ENCODE results near the gene TOLLIP. TPM values are rescaled to one million over a fixed set of nuclear protein-coding genes. Genes with fewer than 3 reads are reported as not detected.
A peak's percentile ranks its signal among the peaks of the same experiment; 100 is the strongest.

The TOLLIP gene
- total RNA-seq, 1 donor from 2014 or later, result 18.8 TPM

DNA sequence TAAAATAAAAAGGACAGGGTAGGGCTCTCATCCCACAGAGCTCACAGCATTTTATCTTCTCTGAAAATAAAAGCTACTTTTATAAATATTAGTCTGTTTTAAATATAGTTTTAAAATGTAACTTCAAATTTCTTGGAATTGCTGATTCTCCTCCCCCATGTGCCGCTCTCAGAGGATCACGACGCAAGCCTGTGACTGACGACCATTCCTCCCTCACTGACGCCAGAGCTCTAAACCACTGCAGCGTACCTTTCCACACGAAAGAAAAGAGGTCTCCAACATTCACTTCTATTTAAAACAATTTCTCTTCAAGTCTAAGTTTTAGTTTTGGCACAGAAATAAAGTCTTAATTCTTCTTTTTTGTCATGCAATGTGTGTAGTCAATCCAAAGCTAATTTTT is 9.3 kb downstream of the TOLLIP start:
- no peak for DNase-seq (ENCODE audit: low spot score in 2 of 2)
- no peak for FAIRE-seq

GRCh38 chr11:1299621-1300020 is 9.8 kb downstream of the TOLLIP start:
- DNase-seq (ENCODE audit: low spot score in 2 of 2) (no peak), FAIRE-seq (no peak)

GRCh38 chr11:1298695-1299492 is 10.5 kb downstream of the TOLLIP start:
- DNase-seq (ENCODE audit: low spot score in 2 of 2) (peak in 1 of 2 donors; percentile 61), FAIRE-seq (no peak)

DNA sequence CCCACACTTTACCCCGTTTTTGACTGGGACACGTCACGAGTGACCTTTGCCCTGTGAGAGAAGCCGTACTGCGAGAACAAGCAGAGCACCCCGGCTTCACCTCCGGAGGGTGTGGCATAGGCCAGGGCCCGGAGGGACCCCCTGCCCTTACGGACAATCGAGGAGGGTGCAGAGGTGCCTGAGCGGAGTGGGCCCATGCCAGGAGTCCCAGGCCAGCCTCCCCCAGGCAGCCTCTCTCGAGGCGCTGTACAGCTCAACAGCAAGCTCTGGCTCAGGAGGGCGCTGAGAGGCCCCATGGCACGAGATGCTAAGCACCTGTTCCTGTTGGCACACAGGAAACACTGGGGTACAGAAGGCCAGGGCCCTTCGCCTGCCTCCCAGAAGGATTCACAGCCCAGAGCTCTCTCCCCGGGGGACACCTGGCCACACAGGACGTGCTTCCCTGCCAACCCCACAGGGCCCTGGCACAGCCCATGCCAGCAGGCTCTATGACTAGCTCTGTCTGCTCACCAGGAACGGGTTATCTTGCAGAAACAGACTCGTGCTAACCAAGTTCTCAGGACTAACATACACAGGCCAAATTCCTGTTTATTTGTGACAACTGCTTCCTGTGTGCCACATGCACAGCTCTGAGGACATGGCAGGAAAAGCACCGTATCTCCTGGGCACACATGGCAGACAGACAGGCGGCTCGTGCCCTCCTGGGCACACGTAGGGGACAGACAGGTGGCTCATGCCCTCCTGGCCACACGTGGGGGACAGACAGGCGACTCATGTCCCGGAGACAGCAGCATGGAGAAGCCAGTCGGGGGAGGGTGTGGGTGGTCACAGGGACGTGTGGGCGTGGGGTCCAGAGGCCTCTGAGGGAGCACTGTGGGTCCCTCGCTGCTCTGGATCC is 11.6 kb downstream of the TOLLIP start:
- FAIRE-seq (no peak), DNase-seq (ENCODE audit: low spot score in 2 of 2) (no peak)

DNA sequence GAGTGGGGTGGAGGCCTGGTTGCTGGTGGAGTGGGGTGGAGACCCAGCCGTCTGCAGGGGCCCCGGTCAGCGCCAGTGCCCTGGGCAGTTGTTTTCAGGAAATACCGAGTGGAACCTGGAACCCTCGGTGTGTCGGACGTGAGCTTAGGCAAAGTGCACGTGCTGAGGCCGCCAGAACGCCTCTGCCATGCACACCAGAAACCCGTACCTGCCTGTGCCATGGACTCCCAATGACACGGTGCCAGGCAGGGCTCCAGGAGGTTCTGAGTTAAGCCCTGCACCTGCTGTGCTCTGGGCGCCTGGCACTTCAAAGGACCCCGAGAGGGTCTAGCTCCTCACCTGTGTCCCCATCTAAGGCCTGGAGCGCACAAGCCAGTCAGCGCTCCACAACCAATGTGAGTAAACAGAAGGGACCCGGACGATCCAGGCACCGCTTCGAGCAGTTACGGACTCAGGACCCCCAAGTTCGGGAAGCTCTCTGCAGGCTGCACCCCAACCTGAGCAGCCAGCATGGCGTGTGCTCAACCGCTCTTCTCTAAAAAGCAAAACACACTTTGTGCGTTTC is 12.3 kb downstream of the TOLLIP start:
- FAIRE-seq, result no peak
- DNase-seq (ENCODE audit: low spot score in 2 of 2), result no peak

- no peak for DNase-seq (ENCODE audit: low spot score in 2 of 2)
- FAIRE-seq, result no peak
Observed at GRCh38 chr11:1296287-1296686, 13.1 kb downstream of the TOLLIP start.

GRCh38 chr11:1295591-1295990 is 13.8 kb downstream of the TOLLIP start:
- no peak for DNase-seq (ENCODE audit: low spot score in 2 of 2)
- FAIRE-seq, result no peak

DNA sequence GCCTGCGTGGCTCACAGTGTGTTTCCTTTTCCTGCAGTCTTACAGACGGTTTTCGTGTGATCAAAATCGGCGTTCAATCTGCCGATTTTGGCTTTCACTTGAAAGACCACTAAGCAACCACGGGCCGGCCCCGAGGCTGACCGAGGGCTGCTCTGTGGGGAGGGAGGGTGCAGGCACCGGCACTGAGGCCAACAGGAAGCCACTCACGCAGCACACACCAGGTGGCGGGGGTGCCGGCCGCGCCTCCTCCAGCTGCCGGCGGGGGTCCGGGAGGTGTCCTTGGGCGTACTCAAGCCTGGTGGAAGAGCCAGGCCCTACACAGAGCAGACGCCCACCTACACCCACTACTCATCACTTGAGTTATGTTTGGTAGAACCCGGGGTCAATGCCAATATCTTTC is 14.3 kb downstream of the TOLLIP start:
- DNase-seq (ENCODE audit: low spot score in 2 of 2) (no peak), FAIRE-seq (no peak)

- no peak for DNase-seq (ENCODE audit: low spot score in 2 of 2)
- FAIRE-seq, result no peak
Observed at GRCh38 chr11:1293619-1294015, 15.8 kb downstream of the TOLLIP start.

DNA sequence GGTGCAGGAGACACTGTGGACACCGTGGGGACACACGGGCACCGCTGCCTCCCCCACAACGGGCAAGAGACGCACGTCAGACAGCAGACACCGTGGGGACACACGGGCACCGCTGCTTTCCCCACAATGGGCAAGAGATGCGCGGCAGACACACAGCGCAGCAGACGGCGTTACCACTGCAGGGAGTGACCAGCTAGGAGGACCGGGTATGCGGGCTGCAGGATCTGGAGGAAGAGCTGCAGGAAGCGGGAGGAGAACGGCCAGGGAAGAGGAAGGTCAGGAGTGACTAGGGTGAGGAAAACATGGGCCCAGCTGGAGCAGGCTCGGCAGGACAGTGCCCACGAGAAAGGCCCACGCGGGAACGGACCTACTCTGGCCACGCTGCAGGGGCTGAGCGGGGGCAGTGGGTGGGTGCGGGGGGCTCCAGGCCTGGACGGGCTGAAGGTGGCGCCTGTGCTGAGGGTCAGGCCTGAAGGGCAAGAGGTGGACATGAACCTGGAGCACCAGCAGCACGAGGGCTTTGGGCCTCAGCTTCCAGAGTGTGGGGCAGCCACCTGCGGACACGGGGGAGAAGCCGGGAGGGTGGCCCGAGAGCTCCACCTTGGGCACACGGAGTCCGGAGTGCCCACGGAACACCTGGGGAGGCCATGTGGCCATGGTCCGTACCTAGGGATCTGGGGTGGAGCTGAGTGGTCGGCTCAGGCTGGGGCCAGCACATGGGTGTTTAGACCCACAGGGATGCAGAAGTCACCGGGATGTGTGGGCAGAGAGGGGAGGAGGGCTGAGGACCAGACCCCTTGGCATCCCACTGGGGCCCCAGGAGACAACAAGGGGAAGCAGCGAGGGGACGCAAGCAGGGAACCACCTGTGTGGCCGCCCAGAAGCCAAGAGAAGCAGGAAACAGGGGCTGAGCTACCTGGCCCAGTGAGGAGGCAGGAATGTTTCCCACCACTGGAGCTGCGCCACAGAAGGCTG is 16.5 kb downstream of the TOLLIP start:
- FAIRE-seq (no peak), DNase-seq (ENCODE audit: low spot score in 2 of 2) (no peak)

DNA sequence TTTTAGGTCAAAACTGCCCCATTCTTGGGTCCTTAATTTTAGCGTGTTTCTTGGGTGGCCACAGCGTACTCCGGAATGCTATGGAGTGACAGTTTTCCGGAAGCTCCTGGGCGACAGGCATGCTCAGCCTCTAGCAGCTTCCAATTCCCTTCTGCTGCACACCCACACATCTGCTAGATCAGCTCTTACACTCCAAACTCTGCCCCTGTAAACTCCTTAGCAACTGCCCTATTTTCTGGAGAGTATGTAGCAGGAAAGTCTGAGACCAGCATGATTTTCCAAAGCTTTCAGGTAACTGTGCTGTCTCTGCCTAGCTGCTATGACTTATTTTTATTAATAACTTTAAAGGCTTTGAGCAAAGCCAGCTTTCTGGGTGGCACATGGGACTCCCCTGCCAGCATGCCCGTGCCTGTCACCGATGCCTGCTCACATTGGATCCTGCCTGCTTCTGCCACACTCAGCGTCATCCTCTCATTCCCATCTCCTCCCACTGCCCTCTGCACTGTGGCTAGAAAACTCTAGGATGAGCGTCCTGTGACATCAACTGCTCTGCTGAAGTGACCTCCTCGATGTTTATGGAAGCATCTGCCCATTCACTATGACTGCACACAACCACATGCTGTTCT is 17.3 kb downstream of the TOLLIP start:
- no peak for DNase-seq (ENCODE audit: low spot score in 2 of 2)
- no peak for FAIRE-seq

DNA sequence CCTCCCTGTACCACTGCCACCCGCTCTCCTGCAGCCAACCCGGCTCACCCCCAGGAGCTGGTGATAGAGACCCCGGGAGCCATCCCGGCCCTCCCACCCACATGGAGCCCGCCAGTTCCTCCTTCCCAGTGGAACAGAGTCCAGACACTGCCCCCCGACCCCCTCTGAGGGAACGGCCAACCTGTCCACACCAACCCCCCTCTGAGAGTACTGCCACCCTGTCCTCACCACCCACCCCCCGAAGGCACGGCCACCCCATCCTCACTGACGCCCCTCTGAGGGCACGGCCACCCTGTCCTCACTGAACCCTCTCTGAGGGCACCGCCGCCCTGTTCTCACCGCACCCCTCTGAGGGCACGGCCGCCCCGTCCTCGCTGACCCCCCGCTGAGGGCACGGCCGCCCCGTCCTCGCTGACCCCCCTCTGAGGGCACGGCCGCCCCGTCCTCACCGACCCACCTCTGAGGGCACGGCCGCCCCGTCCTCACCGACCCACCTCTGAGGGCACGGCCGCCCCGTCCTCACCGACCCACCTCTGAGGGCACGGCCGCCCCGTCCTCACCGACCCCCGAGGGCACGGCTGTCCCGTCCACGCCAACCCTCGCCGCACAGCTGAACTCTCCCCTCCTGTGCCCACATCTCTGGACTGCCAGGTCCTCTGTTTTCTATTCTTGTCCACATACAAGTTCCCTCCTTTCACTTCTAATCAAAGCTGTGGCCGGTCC is 18.0 kb downstream of the TOLLIP start:
- DNase-seq (ENCODE audit: low spot score in 2 of 2), result no peak
- FAIRE-seq, result no peak

GRCh38 chr11:1290052-1291040 is 19.1 kb downstream of the TOLLIP start:
- FAIRE-seq (no peak), DNase-seq (ENCODE audit: low spot score in 2 of 2) (no peak)

GRCh38 chr11:1289211-1289935 is 20.1 kb downstream of the TOLLIP start:
- FAIRE-seq (no peak), DNase-seq (ENCODE audit: low spot score in 2 of 2) (no peak)

- DNase-seq (ENCODE audit: low spot score in 2 of 2), result no peak
- FAIRE-seq, result no peak
Observed at GRCh38 chr11:1288426-1289151, 20.8 kb downstream of the TOLLIP start.

GRCh38 chr11:1287928-1288327 is 21.5 kb downstream of the TOLLIP start:
- no peak for DNase-seq (ENCODE audit: low spot score in 2 of 2)
- FAIRE-seq, result no peak

Measured in frontal cortex (tissue), 4 donors.